Astrocyte (in vitro differentiated cells and primary cell): ENCODE data around the gene IL20RA. TPM values are rescaled to one million over a fixed set of nuclear protein-coding genes. Genes with fewer than 3 reads are reported as not detected.
"Not testable (repeated sequence)": the region's sequence is repeated elsewhere in the genome, so short reads cannot be mapped to it uniquely, and the experiment has no call there.

Experiments used
- DNase-seq: peaks from one replicate; pipeline ENCODE4 v3.0.0-alpha.2; 2010; ENCODE audit warnings: low read depth
- FAIRE-seq: peaks from 2 replicates; lab custom pipeline; 2011; peaks lifted over from hg19 to GRCh38; lab: Jason Lieb, UNC
- H2AFZ ChIP-seq: 2 replicates; pipeline ENCODE4 v1.6.0; 2012; ENCODE audit warnings: low read depth, low read length, inconsistent platforms
- H3K27ac ChIP-seq: 2 replicates; pipeline ENCODE4 v1.5.1; 2011; ENCODE audit warnings: low read depth, low read length, inconsistent platforms
- H3K27me3 ChIP-seq: 2 replicates; pipeline ENCODE4 v1.6.0; 2011; ENCODE audit warnings: low read length, inconsistent platforms; ENCODE audit not compliant: insufficient read depth
- H3K36me3 ChIP-seq: 2 replicates; pipeline ENCODE4 v1.5.1; 2011; ENCODE audit warnings: low read length, inconsistent platforms; ENCODE audit not compliant: insufficient read depth
- H3K4me1 ChIP-seq: 2 replicates; pipeline ENCODE4 v1.5.1; 2011; ENCODE audit warnings: low read length, inconsistent platforms; ENCODE audit not compliant: insufficient read depth
- H3K4me2 ChIP-seq: 2 replicates; pipeline ENCODE4 v1.6.0; 2012; ENCODE audit warnings: low read length, inconsistent platforms
- H3K4me3 ChIP-seq: 2 replicates; pipeline ENCODE4 v1.5.1; 2011; ENCODE audit warnings: low read depth, mild to moderate bottlenecking, low read length, inconsistent platforms; ENCODE audit not compliant: insufficient read depth
- H3K79me2 ChIP-seq: 2 replicates; pipeline ENCODE4 v1.6.0; 2012; ENCODE audit warnings: mild to moderate bottlenecking, low read length, inconsistent platforms; ENCODE audit not compliant: insufficient read depth
- H3K9ac ChIP-seq: 2 replicates; pipeline ENCODE4 v1.6.0; 2012; ENCODE audit warnings: mild to moderate bottlenecking, low read length, inconsistent platforms
- H3K9me3 ChIP-seq: 2 replicates; pipeline ENCODE4 v1.5.1; 2012; ENCODE audit warnings: low read depth, mild to moderate bottlenecking, low read length, inconsistent platforms; ENCODE audit not compliant: insufficient read depth
- H4K20me1 ChIP-seq: 2 replicates; pipeline ENCODE4 v1.6.0; 2012; ENCODE audit warnings: low read length, inconsistent platforms; ENCODE audit not compliant: insufficient read depth
- H3K27ac Mint-ChIP-seq: one replicate; pipeline ENCODE4 v1.8.0; 2021; ENCODE audit warnings: mild to moderate bottlenecking, mixed read lengths; ENCODE audit not compliant: unreplicated experiment
- H3K27me3 Mint-ChIP-seq: one replicate; pipeline ENCODE4 v1.8.0; 2021; ENCODE audit warnings: low read depth, mixed read lengths; ENCODE audit not compliant: unreplicated experiment
- H3K36me3 Mint-ChIP-seq: one replicate; pipeline ENCODE4 v1.8.0; 2021; ENCODE audit warnings: low read depth, mixed read lengths; ENCODE audit not compliant: unreplicated experiment
- H3K4me1 Mint-ChIP-seq: one replicate; pipeline ENCODE4 v1.8.0; 2021; ENCODE audit warnings: low read depth, mixed read lengths; ENCODE audit not compliant: unreplicated experiment
- H3K4me3 Mint-ChIP-seq: one replicate; pipeline ENCODE4 v1.8.0; 2021; ENCODE audit warnings: mild to moderate bottlenecking, moderate library complexity, mixed read lengths; ENCODE audit not compliant: unreplicated experiment
- H3K9me3 Mint-ChIP-seq: one replicate; pipeline ENCODE4 v1.8.0; 2021; ENCODE audit warnings: mild to moderate bottlenecking, mixed read lengths; ENCODE audit not compliant: unreplicated experiment
- EZH2 ChIP-seq: IDR thresholded peaks from 2 replicates; pipeline ENCODE4 v1.6.1; 2012; ENCODE audit warnings: mild to moderate bottlenecking, low read length, inconsistent platforms; ENCODE audit not compliant: insufficient read depth
- total RNA-seq: library from RNA; stranded (reverse); gene quantifications from 2 replicates; pipeline ENCODE4 v1.2.1, GENCODE V29; 2021
- TF ChIP-seq, protein P1 (sequence below): IDR thresholded peaks from 2 replicates; pipeline ENCODE4 v1.5.1; 2011; ENCODE audit warnings: low read depth, mild to moderate bottlenecking, inconsistent platforms, low read length, moderate library complexity; ENCODE audit not compliant: insufficient read depth

IL20RA gene
- total RNA-seq, 1 donor from 2014 or later = 0.07 TPM

DNA sequence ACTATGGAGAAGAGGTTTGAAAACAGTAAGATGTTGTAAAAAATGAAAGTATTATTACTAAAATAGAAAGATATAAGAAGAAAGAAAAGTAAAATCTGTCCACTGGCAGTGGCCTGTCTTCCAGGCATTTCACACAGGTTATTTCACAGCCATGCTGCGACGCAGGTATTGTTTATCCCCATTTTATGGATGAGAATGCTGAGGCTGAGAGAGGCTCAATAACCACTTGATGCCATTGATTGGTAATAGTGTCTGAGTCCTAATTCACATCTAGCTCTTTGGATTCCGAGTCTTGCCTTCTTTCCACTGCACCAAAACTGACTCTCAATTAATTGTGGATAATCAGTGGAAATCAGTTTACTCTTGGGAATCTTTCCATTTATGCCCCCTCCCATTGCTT lies 37.2 kb upstream of the IL20RA start:
- Histone ChIP-seq H3K4me3 (no peak overlapping the region), H3K9ac (no peak overlapping the region), H4K20me1 (no peaks in the 10 kb centered on the region), H3K36me3 (no peaks in the 10 kb centered on the region), H3K27me3 (peaks cover 5% of the 10 kb centered on the region), H3K4me1 (no peaks in the 10 kb centered on the region), H3K9me3 (no peaks in the 10 kb centered on the region), H3K4me2 (no peak overlapping the region), H2AFZ (no peak overlapping the region), H3K79me2 (no peaks in the 10 kb centered on the region), H3K27ac (no peak overlapping the region)
- H3K36me3 Mint-ChIP-seq = no peaks in the 10 kb centered on the region
- H3K9me3 Mint-ChIP-seq = no peaks in the 10 kb centered on the region
- H3K4me3 Mint-ChIP-seq = no peak overlapping the region
- DNase-seq (no peak), FAIRE-seq (no peak)
- no peaks in the 10 kb centered on the region for H3K4me1 Mint-ChIP-seq
- H3K27ac Mint-ChIP-seq = no peak overlapping the region
- TF ChIP-seq, protein P1, sequence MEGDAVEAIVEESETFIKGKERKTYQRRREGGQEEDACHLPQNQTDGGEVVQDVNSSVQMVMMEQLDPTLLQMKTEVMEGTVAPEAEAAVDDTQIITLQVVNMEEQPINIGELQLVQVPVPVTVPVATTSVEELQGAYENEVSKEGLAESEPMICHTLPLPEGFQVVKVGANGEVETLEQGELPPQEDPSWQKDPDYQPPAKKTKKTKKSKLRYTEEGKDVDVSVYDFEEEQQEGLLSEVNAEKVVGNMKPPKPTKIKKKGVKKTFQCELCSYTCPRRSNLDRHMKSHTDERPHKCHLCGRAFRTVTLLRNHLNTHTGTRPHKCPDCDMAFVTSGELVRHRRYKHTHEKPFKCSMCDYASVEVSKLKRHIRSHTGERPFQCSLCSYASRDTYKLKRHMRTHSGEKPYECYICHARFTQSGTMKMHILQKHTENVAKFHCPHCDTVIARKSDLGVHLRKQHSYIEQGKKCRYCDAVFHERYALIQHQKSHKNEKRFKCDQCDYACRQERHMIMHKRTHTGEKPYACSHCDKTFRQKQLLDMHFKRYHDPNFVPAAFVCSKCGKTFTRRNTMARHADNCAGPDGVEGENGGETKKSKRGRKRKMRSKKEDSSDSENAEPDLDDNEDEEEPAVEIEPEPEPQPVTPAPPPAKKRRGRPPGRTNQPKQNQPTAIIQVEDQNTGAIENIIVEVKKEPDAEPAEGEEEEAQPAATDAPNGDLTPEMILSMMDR = no peak
- no peak for TF ChIP-seq EZH2
- H3K27me3 Mint-ChIP-seq = no peaks in the 10 kb centered on the region

DNA sequence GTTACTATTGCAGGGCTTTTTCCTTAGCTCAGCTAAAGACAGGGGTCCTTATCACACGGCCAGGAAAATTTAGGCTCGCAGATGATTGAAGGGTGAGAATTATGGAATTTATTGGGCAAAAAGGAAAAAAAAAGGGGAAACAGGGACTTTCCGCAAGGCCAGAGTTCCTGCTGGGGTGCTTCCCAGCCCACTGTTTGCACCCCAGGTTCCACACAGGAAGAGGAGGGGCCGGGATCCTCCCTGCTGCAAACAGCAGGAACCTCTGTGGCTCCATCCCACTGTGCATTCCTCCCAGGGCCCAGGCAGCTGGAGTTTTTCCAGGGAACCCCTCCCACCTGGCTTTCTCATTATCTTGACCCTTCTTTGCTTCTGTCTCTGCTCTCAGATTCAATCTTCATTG lies 35.9 kb upstream of the IL20RA start:
- Histone ChIP-seq H2AFZ (no peak overlapping the region), H3K4me3 (no peak overlapping the region), H4K20me1 (no peaks in the 10 kb centered on the region), H3K36me3 (no peaks in the 10 kb centered on the region), H3K27ac (no peak overlapping the region), H3K4me2 (no peak overlapping the region), H3K9ac (no peak overlapping the region), H3K27me3 (peaks cover 3% of the 10 kb centered on the region), H3K9me3 (no peaks in the 10 kb centered on the region), H3K4me1 (no peaks in the 10 kb centered on the region), H3K79me2 (no peaks in the 10 kb centered on the region)
- TF ChIP-seq EZH2 = no peak
- TF ChIP-seq, protein P1 = no peak
- Mint-ChIP-seq H3K4me1 (no peaks in the 10 kb centered on the region), H3K36me3 (no peaks in the 10 kb centered on the region), H3K9me3 (no peaks in the 10 kb centered on the region), H3K27ac (no peak overlapping the region), H3K27me3 (no peaks in the 10 kb centered on the region), H3K4me3 (no peak overlapping the region)
- no peak for FAIRE-seq
- no peak for DNase-seq

GRCh38 chr6:137076277-137077068 lies 31.7 kb upstream of the IL20RA start:
- H3K36me3 Mint-ChIP-seq = no peaks in the 10 kb centered on the region
- H3K4me3 Mint-ChIP-seq = no peak overlapping the region
- H3K4me2 ChIP-seq = no peak overlapping the region
- no peak overlapping the region for H3K4me3 ChIP-seq
- H3K27ac ChIP-seq = no peak overlapping the region
- no peaks in the 10 kb centered on the region for H3K79me2 ChIP-seq
- peak; percentile 40 for DNase-seq
- no peaks in the 10 kb centered on the region for H4K20me1 ChIP-seq
- no peaks in the 10 kb centered on the region for H3K36me3 ChIP-seq
- peaks cover 3% of the 10 kb centered on the region for H3K27me3 ChIP-seq
- no peak overlapping the region for H3K9ac ChIP-seq
- H3K27me3 Mint-ChIP-seq = peaks cover 3% of the 10 kb centered on the region
- H3K9me3 ChIP-seq = no peaks in the 10 kb centered on the region
- no peak overlapping the region for H2AFZ ChIP-seq
- H3K4me1 Mint-ChIP-seq = no peaks in the 10 kb centered on the region
- TF ChIP-seq, protein P1 = peak; percentile 78
- TF ChIP-seq EZH2 = no peak
- H3K4me1 ChIP-seq = no peaks in the 10 kb centered on the region
- H3K27ac Mint-ChIP-seq = no peak overlapping the region
- no peak for FAIRE-seq
- H3K9me3 Mint-ChIP-seq = peaks cover 20% of the 10 kb centered on the region

DNA sequence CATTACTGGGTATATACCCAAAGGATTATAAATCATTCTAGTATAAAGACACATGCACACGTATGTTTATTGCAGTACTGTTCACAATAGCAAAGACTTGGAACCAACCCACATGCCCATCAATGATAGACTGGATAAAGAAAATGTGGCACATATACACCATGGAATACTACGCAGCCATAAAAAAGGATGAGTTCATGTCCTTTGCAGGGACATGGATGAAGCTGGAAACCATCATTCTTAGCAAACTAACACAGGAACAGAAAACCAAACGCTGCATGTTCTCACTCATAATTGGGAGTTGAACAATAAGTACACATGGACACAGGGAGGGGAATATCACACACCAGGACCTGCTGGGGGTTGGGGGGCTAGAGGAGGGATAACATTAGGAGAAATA lies 31.0 kb upstream of the IL20RA start:
- not testable (repeated sequence) for H3K27ac ChIP-seq, H3K9ac ChIP-seq, H3K27me3 Mint-ChIP-seq, FAIRE-seq, H3K27ac Mint-ChIP-seq, H3K4me1 Mint-ChIP-seq, H3K79me2 ChIP-seq, H2AFZ ChIP-seq, H3K4me1 ChIP-seq, H3K36me3 Mint-ChIP-seq, H3K4me3 Mint-ChIP-seq, H4K20me1 ChIP-seq, DNase-seq, H3K27me3 ChIP-seq, H3K4me3 ChIP-seq, H3K9me3 ChIP-seq, H3K36me3 ChIP-seq, H3K4me2 ChIP-seq
- H3K9me3 Mint-ChIP-seq = peaks cover 20% of the 10 kb centered on the region
